ENCODE data around the gene RAB11FIP4.
A peak's percentile ranks its signal among the peaks of the same experiment; 100 is the strongest.

DNA sequence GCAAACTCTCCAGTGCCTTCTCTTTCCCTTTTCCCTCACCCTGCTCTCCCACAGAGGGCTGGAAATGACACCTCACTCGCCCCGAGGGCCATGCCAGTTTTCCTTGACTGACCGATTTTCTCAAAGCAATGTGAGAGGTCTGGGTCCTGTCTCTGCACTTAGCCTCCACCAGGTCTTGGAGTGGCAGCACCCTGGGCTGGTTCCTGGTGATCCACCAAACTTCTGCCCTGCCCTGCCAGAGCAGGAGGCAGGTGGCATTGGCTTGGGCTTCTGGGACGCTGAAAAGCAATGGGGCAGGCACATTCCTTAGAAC lies 97.5 kb downstream of the RAB11FIP4 start:
- TF ChIP-seq ZNF317 (CRISPR knock-in tag; IDR thresholded peaks at IDR 0.05; ENCODE audit: borderline replicate concordance, low read depth) = no peak
- no peak for TF ChIP-seq FOXP4 (CRISPR knock-in tag; IDR thresholded peaks at IDR 0.05)
- TF ChIP-seq, protein P1, sequence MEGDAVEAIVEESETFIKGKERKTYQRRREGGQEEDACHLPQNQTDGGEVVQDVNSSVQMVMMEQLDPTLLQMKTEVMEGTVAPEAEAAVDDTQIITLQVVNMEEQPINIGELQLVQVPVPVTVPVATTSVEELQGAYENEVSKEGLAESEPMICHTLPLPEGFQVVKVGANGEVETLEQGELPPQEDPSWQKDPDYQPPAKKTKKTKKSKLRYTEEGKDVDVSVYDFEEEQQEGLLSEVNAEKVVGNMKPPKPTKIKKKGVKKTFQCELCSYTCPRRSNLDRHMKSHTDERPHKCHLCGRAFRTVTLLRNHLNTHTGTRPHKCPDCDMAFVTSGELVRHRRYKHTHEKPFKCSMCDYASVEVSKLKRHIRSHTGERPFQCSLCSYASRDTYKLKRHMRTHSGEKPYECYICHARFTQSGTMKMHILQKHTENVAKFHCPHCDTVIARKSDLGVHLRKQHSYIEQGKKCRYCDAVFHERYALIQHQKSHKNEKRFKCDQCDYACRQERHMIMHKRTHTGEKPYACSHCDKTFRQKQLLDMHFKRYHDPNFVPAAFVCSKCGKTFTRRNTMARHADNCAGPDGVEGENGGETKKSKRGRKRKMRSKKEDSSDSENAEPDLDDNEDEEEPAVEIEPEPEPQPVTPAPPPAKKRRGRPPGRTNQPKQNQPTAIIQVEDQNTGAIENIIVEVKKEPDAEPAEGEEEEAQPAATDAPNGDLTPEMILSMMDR (IDR thresholded peaks at IDR 0.05) = no peak
- TF ChIP-seq, protein P2, sequence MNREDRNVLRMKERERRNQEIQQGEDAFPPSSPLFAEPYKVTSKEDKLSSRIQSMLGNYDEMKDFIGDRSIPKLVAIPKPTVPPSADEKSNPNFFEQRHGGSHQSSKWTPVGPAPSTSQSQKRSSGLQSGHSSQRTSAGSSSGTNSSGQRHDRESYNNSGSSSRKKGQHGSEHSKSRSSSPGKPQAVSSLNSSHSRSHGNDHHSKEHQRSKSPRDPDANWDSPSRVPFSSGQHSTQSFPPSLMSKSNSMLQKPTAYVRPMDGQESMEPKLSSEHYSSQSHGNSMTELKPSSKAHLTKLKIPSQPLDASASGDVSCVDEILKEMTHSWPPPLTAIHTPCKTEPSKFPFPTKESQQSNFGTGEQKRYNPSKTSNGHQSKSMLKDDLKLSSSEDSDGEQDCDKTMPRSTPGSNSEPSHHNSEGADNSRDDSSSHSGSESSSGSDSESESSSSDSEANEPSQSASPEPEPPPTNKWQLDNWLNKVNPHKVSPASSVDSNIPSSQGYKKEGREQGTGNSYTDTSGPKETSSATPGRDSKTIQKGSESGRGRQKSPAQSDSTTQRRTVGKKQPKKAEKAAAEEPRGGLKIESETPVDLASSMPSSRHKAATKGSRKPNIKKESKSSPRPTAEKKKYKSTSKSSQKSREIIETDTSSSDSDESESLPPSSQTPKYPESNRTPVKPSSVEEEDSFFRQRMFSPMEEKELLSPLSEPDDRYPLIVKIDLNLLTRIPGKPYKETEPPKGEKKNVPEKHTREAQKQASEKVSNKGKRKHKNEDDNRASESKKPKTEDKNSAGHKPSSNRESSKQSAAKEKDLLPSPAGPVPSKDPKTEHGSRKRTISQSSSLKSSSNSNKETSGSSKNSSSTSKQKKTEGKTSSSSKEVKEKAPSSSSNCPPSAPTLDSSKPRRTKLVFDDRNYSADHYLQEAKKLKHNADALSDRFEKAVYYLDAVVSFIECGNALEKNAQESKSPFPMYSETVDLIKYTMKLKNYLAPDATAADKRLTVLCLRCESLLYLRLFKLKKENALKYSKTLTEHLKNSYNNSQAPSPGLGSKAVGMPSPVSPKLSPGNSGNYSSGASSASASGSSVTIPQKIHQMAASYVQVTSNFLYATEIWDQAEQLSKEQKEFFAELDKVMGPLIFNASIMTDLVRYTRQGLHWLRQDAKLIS (CRISPR knock-in tag; IDR thresholded peaks at IDR 0.05; ENCODE audit: borderline replicate concordance) = no peak
- TF ChIP-seq NFE2L1 (CRISPR knock-in tag; IDR thresholded peaks at IDR 0.05) = no peak
- no peak for TF ChIP-seq MLX (CRISPR knock-in tag; IDR thresholded peaks at IDR 0.05)
- no peak for TF ChIP-seq TCF7 (CRISPR knock-in tag; IDR thresholded peaks at IDR 0.05; ENCODE audit: low read depth)
- no peak for TF ChIP-seq FOXJ3 (CRISPR knock-in tag; IDR thresholded peaks at IDR 0.05; ENCODE audit: borderline replicate concordance)
- TF ChIP-seq FOXP1 (CRISPR knock-in tag; IDR thresholded peaks at IDR 0.05; ENCODE audit: borderline replicate concordance) = 0 out of 2 replicates have a peak, but pooled peaks have one; percentile 16
- no peak for TF ChIP-seq ATF3 (CRISPR knock-in tag; conservative IDR thresholded peaks at IDR 0.05)
- TF ChIP-seq SMAD3 (CRISPR knock-in tag; IDR thresholded peaks at IDR 0.05; ENCODE audit: borderline replicate concordance) = no peak

Measured in WTC11 (cell line).